Right lobe of liver (tissue), 6 donors: ENCODE data around the gene ECM2. TPM values are rescaled to one million over a fixed set of nuclear protein-coding genes. Genes with fewer than 3 reads are reported as not detected.

Experiments used
- ATAC-seq, 4 donors: fragments of 200-7000 bp; cut with Tn5 transposase; one replicate each; pipeline ENCODE4 v1.9.1; 2020; ENCODE audit warnings: mild to moderate bottlenecking in 4 of 4, moderate library complexity in 4 of 4
- DNase-seq, 3 donors: peaks; one replicate each; pipeline ENCODE4 v3.0.0-alpha.2; 2020
- H3K27ac ChIP-seq, 3 donors: fragments of 200-600 bp; one replicate each; pipeline ENCODE4 v1.8.0; 2022
- H3K27me3 ChIP-seq, 2 donors: fragments of 200-600 bp; one replicate each; pipeline ENCODE4 v1.8.0; 2022
- H3K36me3 ChIP-seq, 4 donors: fragments of 200-600 bp; sonication (generic) in 1 of 4; one replicate each; pipeline versions ENCODE4 v1.5.1 to v1.8.0; 2017 to 2022; ENCODE audit warnings: control low read depth in 1 of 4
- H3K4me1 ChIP-seq, 4 donors: fragments of 200-600 bp; sonication (generic) in 1 of 4; one replicate each; pipeline versions ENCODE4 v1.5.1 to v1.8.0; 2017 to 2022; ENCODE audit warnings: control low read depth in 1 of 4
- H3K4me3 ChIP-seq, 3 donors: fragments of 200-600 bp; one replicate each; pipeline ENCODE4 v1.8.0; 2022
- H3K9me3 ChIP-seq, 4 donors: fragments of 200-600 bp; sonication (generic) in 1 of 4; one replicate each; pipeline versions ENCODE4 v1.5.1 to v1.8.0; 2017 to 2022; ENCODE audit warnings: control low read depth in 1 of 4
- CTCF ChIP-seq, 4 donors: fragments of 200-600 bp in 3 of 4; fragments of 450-650 bp in 1 of 4; IDR thresholded peaks; one replicate each; pipeline versions ENCODE4 v1.5.1 to v1.8.0; 2016 to 2022; ENCODE audit warnings: antibody characterized with exemption in 4 of 4, mild to moderate bottlenecking in 2 of 4
- POLR2A ChIP-seq: fragments of 450-650 bp; IDR thresholded peaks from one replicate; pipeline ENCODE4 v1.6.1; 2017; ENCODE audit warnings: antibody characterized with exemption, mild to moderate bottlenecking
- WGBS: methylation state at CpG from one replicate; pipeline ENCODE4 v1.1.6; 2018; ENCODE audit warnings: low coverage, low lambda C conversion rate; ENCODE audit not compliant: insufficient coverage; ENCODE audit errors: missing lambda C conversion rate; 5-methylcytosine and 5-hydroxymethylcytosine counted together
- intact Hi-C, 2 donors: fragments of 100-400 bp; cut with DNase I; formaldehyde crosslinking; loops; one replicate each; pipeline versions ENCODE4 v1.11.2 to v1.14.1; 2022
- total RNA-seq, 6 experiments: library from RNA; depleted of rRNA in 2 of 6; stranded (reverse); fragments of >200 nt in 2 of 6; fragmentation: NEBNext Ultra II Directional in 3 of 6; extraction: Animal tissue kit (Norgen Biotek cat#: 25700) in 3 of 6; gene quantifications; one replicate each; pipeline versions ENCODE4 v1.1.0 to v1.2.4, GENCODE V29; 2016 to 2023
- donor health status: DM: no; HTN: yes; CAD: no.
- donor health status: DM: no; HTN: no; CAD: no.
- donor health status: DM: no; HTN: no; CAD: no.
- donor health status: DM: no; HTN: yes; CAD: no.
- donor health status: DM: no; HTN: yes; CAD: no.

ECM2 gene
- total RNA-seq, 6 experiments from 2014 or later: 19.0 to 27.1 (median 22.4) TPM

- WGBS: 88% methylated on average over 5 of the region's 5 CpGs
- ATAC-seq (no peak), DNase-seq (no peak)
- Histone ChIP-seq H3K9me3 (no peaks in the 10 kb centered on the region), H3K27ac (no peak overlapping the region), H3K36me3 (no peaks in the 10 kb centered on the region), H3K4me1 (no peaks in the 10 kb centered on the region), H3K4me3 (no peak overlapping the region), H3K27me3 (no peaks in the 10 kb centered on the region)
- TF ChIP-seq CTCF (IDR thresholded peaks at IDR 0.05): no peak
- no peak for TF ChIP-seq POLR2A
- intact Hi-C loops: no loop called here
These were observed 39.2 kb downstream of the ECM2 start for GRCh38 chr9:92496396-92497176.

- WGBS: 74% methylated on average over 2 of the region's 2 CpGs
- intact Hi-C loops: no loop called here
- TF ChIP-seq CTCF (IDR thresholded peaks at IDR 0.05) (no peak), POLR2A (no peak)
- H3K9me3 ChIP-seq: no peaks in the 10 kb centered on the region
- ATAC-seq: no peak
- no peaks in the 10 kb centered on the region for H3K36me3 ChIP-seq
- H3K27ac ChIP-seq: no peak overlapping the region
- no peak for DNase-seq
- no peaks in the 10 kb centered on the region for H3K4me1 ChIP-seq
- H3K4me3 ChIP-seq: no peak overlapping the region
- no peaks in the 10 kb centered on the region for H3K27me3 ChIP-seq
These were observed 40.9 kb downstream of the ECM2 start for GRCh38 chr9:92494856-92495255.

- no peaks in the 10 kb centered on the region for H3K36me3 ChIP-seq
- TF ChIP-seq CTCF (IDR thresholded peaks at IDR 0.05) (no peak), POLR2A (no peak)
- no peak overlapping the region for H3K27ac ChIP-seq
- no peak overlapping the region for H3K4me3 ChIP-seq
- no peaks in the 10 kb centered on the region for H3K4me1 ChIP-seq
- ATAC-seq: no peak
- intact Hi-C loops: no loop called here
- DNase-seq: no peak
- WGBS: 62% methylated on average over 5 of the region's 9 CpGs
- H3K9me3 ChIP-seq: no peaks in the 10 kb centered on the region
- H3K27me3 ChIP-seq: no peaks in the 10 kb centered on the region
These were observed 41.9 kb downstream of the ECM2 start for GRCh38 chr9:92493749-92494387.

GRCh38 chr9:92492781-92493401 is 42.9 kb downstream of the ECM2 start:
- WGBS: 61% methylated on average over 2 of the region's 3 CpGs
- Histone ChIP-seq H3K27ac (no peak overlapping the region), H3K4me1 (no peaks in the 10 kb centered on the region), H3K4me3 (no peak overlapping the region), H3K27me3 (no peaks in the 10 kb centered on the region), H3K9me3 (no peaks in the 10 kb centered on the region), H3K36me3 (no peaks in the 10 kb centered on the region)
- no peak for ATAC-seq
- TF ChIP-seq POLR2A: no peak
- TF ChIP-seq CTCF (IDR thresholded peaks at IDR 0.05): no peak
- intact Hi-C loops: no loop called here
- DNase-seq: no peak
